Stimulated activated CD8-positive, alpha-beta memory T cell treated with anti-CD3 and anti-CD28 coated beads, Interleukin-15, amount 100 ng/mL, for 24 hours (primary cell): ENCODE measurements around the gene CGB8.
"Not testable (repeated sequence)": the region's sequence is repeated elsewhere in the genome, so short reads cannot be mapped to it uniquely, and the experiment has no call there.

Experiments used
- DNase-seq: peaks from one replicate; pipeline ENCODE4 v3.0.0-alpha.2; 2020; ENCODE audit warnings: low read depth

CGB8 gene

GRCh38 chr19:49064768-49065611, 16.1 kb upstream of the CGB8 start, which contains the start of gene NTF4:
TSS of gene NTF4 (minus strand) at chr19:49064818. CDS start at chr19:49061997, 2,821 bp downstream.
- no peak for DNase-seq

DNA sequence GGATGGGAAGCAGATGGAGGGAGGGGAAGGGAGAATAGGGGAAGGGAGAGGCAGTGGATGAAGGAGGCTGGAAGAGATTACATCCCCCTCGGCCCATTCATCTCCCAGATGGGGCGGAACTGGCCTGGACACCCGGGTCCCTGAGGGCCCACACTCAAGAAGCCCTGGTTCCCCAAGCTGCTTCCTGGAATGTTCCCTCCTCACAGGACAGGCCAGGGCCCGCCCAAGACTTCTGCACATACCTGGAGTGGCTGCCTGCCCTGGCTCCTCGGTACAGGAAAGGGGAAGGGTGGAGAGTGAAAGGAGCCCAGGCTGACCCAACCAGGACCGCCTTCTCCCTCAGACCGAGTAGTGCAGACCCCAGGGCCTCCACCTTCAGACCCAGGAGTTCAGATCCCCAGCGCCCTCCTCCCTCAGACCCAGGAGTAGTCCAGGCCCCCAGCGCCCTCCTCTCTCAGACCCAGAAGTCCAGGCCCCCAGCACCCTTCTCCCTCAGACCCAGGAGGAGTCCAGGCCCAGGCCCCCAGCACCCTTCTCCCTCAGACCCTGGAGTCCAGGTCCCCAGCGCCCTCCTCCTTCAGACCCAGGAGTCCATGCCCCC, 15.2 kb upstream of the CGB8 start:
- DNase-seq: no peak

GRCh38 chr19:49061445-49061844, 12.5 kb upstream of the CGB8 start:
- DNase-seq: no peak

- DNase-seq: no peak
Measured at GRCh38 chr19:49061000-49061399, 12.1 kb upstream of the CGB8 start.

DNA sequence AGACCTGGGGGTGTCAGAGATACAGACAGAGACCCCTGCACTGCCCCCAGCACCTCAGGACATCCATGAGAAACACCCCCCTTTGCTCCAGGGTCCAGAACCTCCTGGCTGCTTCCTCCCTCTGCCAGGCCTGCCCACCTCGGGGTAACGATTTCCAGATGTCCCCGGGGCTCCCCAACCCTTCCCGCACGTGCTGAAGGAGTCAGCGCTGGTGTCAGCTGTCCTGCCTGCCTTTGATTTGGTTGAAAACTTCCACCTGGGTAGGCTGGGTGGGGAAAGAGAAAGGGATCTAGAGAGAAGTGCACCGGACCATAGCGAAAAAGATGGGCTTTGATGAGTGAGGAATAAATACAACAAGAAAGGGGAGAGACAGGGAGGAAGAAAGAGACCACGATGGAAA, 10.1 kb upstream of the CGB8 start:
- no peak for DNase-seq

GRCh38 chr19:49058562-49058961, 9.7 kb upstream of the CGB8 start:
- DNase-seq: no peak

- no peak for DNase-seq
Measured at GRCh38 chr19:49057636-49058234, 8.8 kb upstream of the CGB8 start, which contains the start of gene CGB7. TSS of gene CGB7 (minus strand) at chr19:49057749. CDS start at chr19:49055375, 2,374 bp downstream.

- not testable (repeated sequence) for DNase-seq
Measured at GRCh38 chr19:49056902-49057596, 8.1 kb upstream of the CGB8 start.

DNA sequence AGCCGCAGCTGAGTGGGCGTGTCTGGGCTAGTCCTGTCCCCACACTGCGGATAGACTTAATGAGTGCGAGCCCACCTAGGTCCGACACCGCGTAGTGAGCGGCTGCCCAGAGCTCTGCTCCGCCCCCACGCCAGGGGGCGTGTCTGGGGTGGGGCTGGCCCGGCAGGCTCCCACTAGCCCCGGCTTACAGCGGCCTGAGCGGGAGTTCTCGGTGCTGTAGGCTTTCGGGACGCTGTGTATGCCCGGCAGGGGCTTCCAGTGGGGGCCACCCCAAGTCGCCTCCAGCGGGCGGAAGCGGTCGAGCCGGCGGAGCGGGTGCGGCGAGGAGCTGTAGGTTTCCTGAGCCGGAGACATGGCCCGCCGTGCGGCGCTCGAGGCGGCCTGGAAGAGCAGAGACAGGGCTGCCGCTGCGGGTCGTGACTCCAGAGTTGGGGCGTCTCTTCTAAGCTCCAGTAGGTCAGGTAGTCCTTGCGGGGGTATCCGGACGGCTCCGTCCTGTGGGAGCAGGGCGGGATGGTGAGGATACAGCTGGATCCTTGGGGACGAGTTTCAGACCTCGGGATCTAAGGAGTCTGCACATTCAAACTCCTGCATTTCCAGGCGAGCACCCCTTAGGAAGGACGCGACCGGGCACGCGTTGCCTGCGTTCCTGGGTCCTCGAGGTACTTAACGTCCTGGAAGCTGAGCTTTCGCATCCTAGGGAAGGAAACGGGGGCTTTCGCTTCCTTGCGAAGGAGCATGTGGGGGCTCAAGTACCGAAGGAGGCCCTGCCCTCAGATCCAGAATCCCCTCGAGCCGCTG, 7.4 kb upstream of the CGB8 start:
- no peak for DNase-seq

- DNase-seq: not testable (repeated sequence)
Measured at GRCh38 chr19:49050376-49051033, 1.6 kb upstream of the CGB8 start.

DNA sequence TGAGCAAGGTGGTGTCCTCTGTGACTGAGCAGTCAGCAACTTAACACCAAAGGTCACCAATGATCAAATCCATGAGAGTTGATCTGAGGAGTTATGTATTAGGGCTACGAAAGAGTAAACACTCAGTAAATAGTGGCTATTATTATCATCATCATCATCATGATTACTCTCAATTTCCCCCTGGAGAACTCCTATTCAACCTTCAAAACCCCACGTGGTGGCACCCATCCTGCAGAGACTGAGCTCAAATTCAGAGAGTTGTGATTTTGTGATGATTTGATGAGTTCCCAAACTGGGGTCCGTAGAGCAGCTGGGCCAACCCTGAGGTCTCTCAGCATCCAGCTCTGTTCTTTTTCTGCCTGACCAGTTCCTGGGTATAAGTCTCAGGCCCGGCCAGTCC, 923 bp upstream of the CGB8 start:
- DNase-seq: not testable (repeated sequence)

- not testable (repeated sequence) for DNase-seq
Measured at GRCh38 chr19:49043548-49043947, 5.4 kb downstream of the CGB8 start, which contains the start of gene CGB5. TSS of gene CGB5 (plus strand) at chr19:49043848. CDS start at chr19:49044210, 362 bp downstream.

DNA sequence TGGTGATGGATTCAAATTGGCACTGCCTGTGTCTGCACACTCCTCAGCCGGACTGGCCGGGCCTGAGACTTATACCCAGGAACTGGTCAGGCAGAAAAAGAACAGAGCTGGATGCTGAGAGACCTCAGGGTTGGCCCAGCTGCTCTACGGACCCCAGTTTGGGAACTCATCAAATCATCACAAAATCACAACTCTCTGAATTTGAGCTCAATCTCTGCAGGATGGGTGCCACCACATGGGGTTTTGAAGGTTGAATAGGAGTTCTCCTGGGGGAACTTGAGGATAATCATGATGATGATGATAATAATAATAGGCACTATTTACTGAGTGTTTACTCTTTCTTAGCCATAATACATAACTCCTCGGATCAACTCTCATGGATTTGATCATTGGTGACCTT, 6.2 kb downstream of the CGB8 start:
- not testable (repeated sequence) for DNase-seq

- no peak for DNase-seq
Measured at GRCh38 chr19:49042177-49042576, 6.7 kb downstream of the CGB8 start.

- not testable (repeated sequence) for DNase-seq
Measured at GRCh38 chr19:49039736-49040135, 9.2 kb downstream of the CGB8 start.

DNA sequence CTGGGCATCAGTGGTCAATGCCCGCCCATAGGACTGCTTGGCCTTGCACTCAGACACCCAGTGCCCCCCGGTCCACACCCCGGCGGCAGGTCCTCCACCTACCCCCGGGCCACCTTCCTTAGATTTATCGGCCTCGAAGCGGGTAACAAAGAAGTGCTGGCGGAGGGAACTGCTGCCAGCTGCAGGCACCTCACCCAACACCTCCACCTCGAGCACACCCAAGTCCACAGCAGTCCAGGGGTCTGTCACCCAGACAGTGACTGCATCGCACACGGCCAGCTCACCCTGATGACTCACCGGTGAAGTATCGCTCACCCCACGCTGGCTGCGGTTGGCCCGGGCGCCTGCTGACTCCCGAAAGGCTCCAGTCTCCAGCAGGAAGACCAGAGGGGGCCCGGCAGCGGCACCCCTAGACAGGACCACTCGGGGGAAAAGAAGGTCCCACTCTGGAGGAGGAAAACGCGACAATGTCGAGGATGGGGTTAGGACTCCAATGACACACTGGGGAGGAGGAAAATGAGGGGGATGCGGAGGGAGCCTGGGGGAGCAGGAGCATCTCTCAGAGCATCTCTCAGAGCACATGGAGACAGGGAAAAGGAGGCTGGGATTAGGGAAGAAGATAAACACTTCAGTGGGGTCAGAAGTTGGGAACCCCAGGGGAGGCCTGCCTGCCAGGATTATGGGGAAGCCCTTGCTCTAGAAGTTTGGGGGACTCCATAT, 10.2 kb downstream of the CGB8 start:
- DNase-seq: not testable (repeated sequence)

DNA sequence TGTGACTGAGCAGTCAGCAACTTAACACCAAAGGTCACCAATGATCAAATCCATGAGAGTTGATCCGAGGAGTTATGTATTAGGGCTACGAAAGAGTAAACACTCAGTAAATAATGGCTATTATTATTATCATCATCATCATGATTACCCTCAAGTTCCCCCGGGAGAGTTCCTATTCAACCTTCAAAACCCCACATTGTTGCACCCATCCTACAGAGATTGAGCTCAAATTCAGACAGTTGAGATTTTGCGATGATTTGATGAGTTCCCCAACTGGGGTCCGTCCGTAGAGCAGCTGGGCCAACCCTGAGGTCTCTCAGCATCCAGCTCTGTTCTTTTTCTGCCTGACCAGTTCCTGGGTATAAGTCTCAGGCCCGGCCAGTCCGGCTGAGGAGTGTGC, 10.8 kb downstream of the CGB8 start:
- DNase-seq: not testable (repeated sequence)

DNA sequence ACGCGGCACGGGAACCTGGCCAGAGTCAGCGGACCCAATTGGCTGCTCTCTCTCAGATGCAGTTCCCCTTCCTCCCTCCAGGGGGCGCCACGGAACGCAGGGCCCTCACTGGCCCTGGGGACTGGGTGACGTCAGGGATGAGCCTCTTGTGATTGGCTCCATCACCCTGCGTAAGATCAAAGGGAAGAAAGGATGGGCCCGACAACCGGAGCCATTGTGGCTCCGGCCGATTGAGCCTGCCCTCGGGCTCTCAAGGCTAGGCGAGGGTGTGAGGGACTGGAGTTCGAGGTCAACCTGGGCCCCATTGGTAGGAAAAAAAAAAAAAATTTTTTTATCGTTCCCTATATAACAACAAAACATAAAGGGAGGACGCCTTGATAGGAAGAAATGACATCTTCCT, 12.1 kb downstream of the CGB8 start, which contains the start of gene CGB1:
CGB1 (minus strand) TSS at position 81 of the 400 bp plus-strand sequence. CDS start 184 bp downstream, outside the sequence.
- not testable (repeated sequence) for DNase-seq

- DNase-seq: not testable (repeated sequence)
Measured at GRCh38 chr19:49031642-49032301, 17.1 kb downstream of the CGB8 start, which contains the start of gene CGB2. TSS of gene CGB2 (plus strand) at chr19:49031890. CDS start at chr19:49032096, 206 bp downstream.
